Peyer's patch (tissue), 4 donors: ENCODE measurements around the gene ANGPTL2. TPM values are rescaled to one million over a fixed set of nuclear protein-coding genes. Genes with fewer than 3 reads are reported as not detected.
A peak's percentile ranks its signal among the peaks of the same experiment; 100 is the strongest.
"Not testable (repeated sequence)": the region's sequence is repeated elsewhere in the genome, so short reads cannot be mapped to it uniquely, and the experiment has no call there.

Source experiments
- DNase-seq, 3 donors: peaks; one replicate each; pipeline ENCODE4 v3.0.0-alpha.2; 2017 to 2019
- H3K27ac ChIP-seq, 4 donors: fragments of 200-600 bp; sonication (generic); one replicate each; pipeline ENCODE4 v1.5.1; 2016 to 2019
- H3K27me3 ChIP-seq, 2 donors: fragments of 200-600 bp; sonication (generic); one replicate each; pipeline ENCODE4 v1.5.1; 2019
- H3K36me3 ChIP-seq, 3 donors: fragments of 200-600 bp; sonication (generic); one replicate each; pipeline ENCODE4 v1.5.1; 2016 to 2019
- H3K4me1 ChIP-seq, 4 donors: fragments of 200-600 bp; sonication (generic); one replicate each; pipeline ENCODE4 v1.5.1; 2016 to 2019
- H3K4me3 ChIP-seq, 4 donors: fragments of 200-600 bp; sonication (generic); 1 replicate in 3 of 4; 2 replicates in 1 of 4; pipeline ENCODE4 v1.5.1; 2016 to 2019; ENCODE audit warnings: mild to moderate bottlenecking in 1 of 4
- H3K9me3 ChIP-seq, 4 donors: fragments of 200-600 bp; sonication (generic); one replicate each; pipeline ENCODE4 v1.5.1; 2016 to 2019; ENCODE audit warnings: mild to moderate bottlenecking in 1 of 4
- POLR2A ChIP-seq, 2 donors: fragments of 450-650 bp; IDR thresholded peaks; one replicate each; pipeline ENCODE4 v1.5.1; 2017; ENCODE audit warnings: antibody characterized with exemption in 2 of 2, mild to moderate bottlenecking in 2 of 2, moderate library complexity in 2 of 2
- total RNA-seq, 4 donors: library from RNA; depleted of rRNA; stranded (reverse); fragments of >200 nt; gene quantifications; one replicate each; pipeline ENCODE4 v1.1.0, GENCODE V29; 2016
- TF ChIP-seq, protein P1 (sequence below), 6 experiments: fragments of 450-650 bp in 4 of 6; fragments of 200-600 bp in 2 of 6; sonication (generic) in 1 of 6; IDR thresholded peaks; one replicate each; pipeline ENCODE4 v1.5.1; 2017 to 2019; ENCODE audit warnings: antibody characterized with exemption in 6 of 6, mild to moderate bottlenecking in 3 of 6, moderate library complexity in 1 of 6

ANGPTL2 gene, protein sequence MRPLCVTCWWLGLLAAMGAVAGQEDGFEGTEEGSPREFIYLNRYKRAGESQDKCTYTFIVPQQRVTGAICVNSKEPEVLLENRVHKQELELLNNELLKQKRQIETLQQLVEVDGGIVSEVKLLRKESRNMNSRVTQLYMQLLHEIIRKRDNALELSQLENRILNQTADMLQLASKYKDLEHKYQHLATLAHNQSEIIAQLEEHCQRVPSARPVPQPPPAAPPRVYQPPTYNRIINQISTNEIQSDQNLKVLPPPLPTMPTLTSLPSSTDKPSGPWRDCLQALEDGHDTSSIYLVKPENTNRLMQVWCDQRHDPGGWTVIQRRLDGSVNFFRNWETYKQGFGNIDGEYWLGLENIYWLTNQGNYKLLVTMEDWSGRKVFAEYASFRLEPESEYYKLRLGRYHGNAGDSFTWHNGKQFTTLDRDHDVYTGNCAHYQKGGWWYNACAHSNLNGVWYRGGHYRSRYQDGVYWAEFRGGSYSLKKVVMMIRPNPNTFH
- total RNA-seq = 10 to 100 TPM in 3 of 4 donors, 1 to 10 TPM in 1; 2.8 to 14.0 (median 11.3) TPM

- no peaks in the 10 kb centered on the region for H3K9me3 ChIP-seq
- H3K27me3 ChIP-seq = no peaks in the 10 kb centered on the region
- peak within 1 kb of the TSS; percentile 59 to 91 (median 83) for H3K27ac ChIP-seq
- peak within 1 kb of the TSS; percentile 32 to 58 (median 42) for H3K4me3 ChIP-seq
- peak; percentile 37 to 78 (median 69) for DNase-seq
- H3K36me3 ChIP-seq = peaks cover 0 to 16% (median 0%) of the 10 kb centered on the region in 3 donors
- H3K4me1 ChIP-seq = peaks cover 0 to 14% (median 0%) of the 10 kb centered on the region in 4 donors
- TF ChIP-seq POLR2A (IDR thresholded peaks at IDR 0.05) = peak in 1 of 2 donors; percentile 14
- TF ChIP-seq, protein P1, sequence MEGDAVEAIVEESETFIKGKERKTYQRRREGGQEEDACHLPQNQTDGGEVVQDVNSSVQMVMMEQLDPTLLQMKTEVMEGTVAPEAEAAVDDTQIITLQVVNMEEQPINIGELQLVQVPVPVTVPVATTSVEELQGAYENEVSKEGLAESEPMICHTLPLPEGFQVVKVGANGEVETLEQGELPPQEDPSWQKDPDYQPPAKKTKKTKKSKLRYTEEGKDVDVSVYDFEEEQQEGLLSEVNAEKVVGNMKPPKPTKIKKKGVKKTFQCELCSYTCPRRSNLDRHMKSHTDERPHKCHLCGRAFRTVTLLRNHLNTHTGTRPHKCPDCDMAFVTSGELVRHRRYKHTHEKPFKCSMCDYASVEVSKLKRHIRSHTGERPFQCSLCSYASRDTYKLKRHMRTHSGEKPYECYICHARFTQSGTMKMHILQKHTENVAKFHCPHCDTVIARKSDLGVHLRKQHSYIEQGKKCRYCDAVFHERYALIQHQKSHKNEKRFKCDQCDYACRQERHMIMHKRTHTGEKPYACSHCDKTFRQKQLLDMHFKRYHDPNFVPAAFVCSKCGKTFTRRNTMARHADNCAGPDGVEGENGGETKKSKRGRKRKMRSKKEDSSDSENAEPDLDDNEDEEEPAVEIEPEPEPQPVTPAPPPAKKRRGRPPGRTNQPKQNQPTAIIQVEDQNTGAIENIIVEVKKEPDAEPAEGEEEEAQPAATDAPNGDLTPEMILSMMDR (IDR thresholded peaks at IDR 0.05) = no peak
Observed at GRCh38 chr9:127122176-127123063, at the start of gene ANGPTL2. ANGPTL2 (minus strand) TSS chr9:127122635; CDS start chr9:127108731, 13,904 bp downstream.

DNA sequence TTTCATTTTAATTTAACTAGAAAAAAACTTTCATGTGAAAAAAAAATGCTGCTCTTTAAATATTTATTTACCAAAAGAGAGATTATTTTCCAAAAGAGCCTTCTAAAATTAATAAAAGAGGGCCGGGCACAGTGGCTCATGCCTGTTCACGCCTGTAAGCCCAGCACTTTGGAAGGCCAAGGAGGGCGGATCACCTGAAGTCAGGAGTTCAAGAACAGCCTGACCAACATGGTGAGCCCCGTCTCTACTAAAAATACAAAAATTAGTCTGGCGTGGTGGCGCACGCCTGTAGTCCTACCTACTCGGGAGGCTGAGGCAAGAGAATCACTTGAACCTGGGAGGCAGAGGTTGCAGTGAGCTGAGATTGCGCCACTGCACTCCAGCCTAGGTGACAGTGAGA, 48.9 kb upstream of the ANGPTL2 start:
- H3K9me3 ChIP-seq, H3K4me3 ChIP-seq, H3K27me3 ChIP-seq, H3K4me1 ChIP-seq, H3K27ac ChIP-seq: not testable (repeated sequence)
- DNase-seq = peak in 1 of 3 donors; percentile 26
- H3K36me3 ChIP-seq = peaks cover 0 to 13% (median 0%) of the 10 kb centered on the region in 3 donors

- H3K36me3 ChIP-seq = peaks cover 0 to 13% (median 0%) of the 10 kb centered on the region in 3 donors
- H3K27ac ChIP-seq = no peak overlapping the region
- DNase-seq = peak in 1 of 3 donors; percentile 34
- peaks cover 0 to 4% (median 0%) of the 10 kb centered on the region in 4 donors for H3K4me1 ChIP-seq
- TF ChIP-seq, protein P1 (IDR thresholded peaks at IDR 0.05) = no peak
- TF ChIP-seq POLR2A (IDR thresholded peaks at IDR 0.05) = no peak
- no peaks in the 10 kb centered on the region for H3K9me3 ChIP-seq
- H3K4me3 ChIP-seq = no peak overlapping the region
- H3K27me3 ChIP-seq = no peaks in the 10 kb centered on the region
Observed at GRCh38 chr9:127170652-127171051, 48.2 kb upstream of the ANGPTL2 start.

GRCh38 chr9:127170103-127170502, 47.7 kb upstream of the ANGPTL2 start:
- DNase-seq = peak in 1 of 3 donors; percentile 19
- Histone ChIP-seq H3K27me3 (no peaks in the 10 kb centered on the region), H3K36me3 (peaks cover 0 to 11% (median 0%) of the 10 kb centered on the region in 3 donors), H3K4me1 (peaks cover 0 to 4% (median 0%) of the 10 kb centered on the region in 4 donors), H3K27ac (no peak overlapping the region), H3K4me3 (no peak overlapping the region), H3K9me3 (no peaks in the 10 kb centered on the region)
- TF ChIP-seq POLR2A (IDR thresholded peaks at IDR 0.05) = no peak
- TF ChIP-seq, protein P1 (IDR thresholded peaks at IDR 0.05) = no peak

GRCh38 chr9:127169575-127169883, 47.1 kb upstream of the ANGPTL2 start:
- H3K9me3 ChIP-seq = no peaks in the 10 kb centered on the region
- no peaks in the 10 kb centered on the region for H3K27me3 ChIP-seq
- TF ChIP-seq POLR2A (IDR thresholded peaks at IDR 0.05) = no peak
- TF ChIP-seq, protein P1 (IDR thresholded peaks at IDR 0.05) = no peak
- H3K4me1 ChIP-seq = peaks cover 0 to 4% (median 0%) of the 10 kb centered on the region in 4 donors
- H3K36me3 ChIP-seq = peaks cover 0 to 7% (median 0%) of the 10 kb centered on the region in 3 donors
- DNase-seq = no peak
- no peak overlapping the region for H3K27ac ChIP-seq
- H3K4me3 ChIP-seq = no peak overlapping the region
